Measurements from ENCODE around the gene GIMAP4. TPM values are rescaled to one million over a fixed set of nuclear protein-coding genes. Genes with fewer than 3 reads are reported as not detected.
"Not testable (repeated sequence)": the region's sequence is repeated elsewhere in the genome, so short reads cannot be mapped to it uniquely, and the experiment has no call there.

Gene GIMAP4
- total RNA-seq = 83.5 and 97.6 TPM in 2 replicates

DNA sequence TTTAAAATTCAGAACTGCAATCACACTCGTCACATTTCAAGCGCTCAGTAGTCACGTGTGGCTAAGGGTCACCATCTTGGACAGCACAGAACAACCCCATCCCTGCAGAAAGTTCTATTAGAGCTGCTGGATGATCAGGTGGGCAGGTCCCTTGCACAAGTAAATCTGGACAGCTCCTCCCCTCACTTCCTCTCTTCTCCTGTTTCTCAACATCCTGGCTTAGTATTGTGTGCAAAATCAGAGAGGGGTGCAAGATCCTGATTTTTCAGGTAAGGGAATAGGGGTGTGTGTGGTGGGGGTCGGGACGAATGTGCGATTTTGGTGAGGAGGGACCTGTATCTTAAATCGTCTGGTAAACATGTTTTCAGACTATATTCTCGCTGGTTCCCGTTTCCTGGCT is at the start of gene GIMAP4:
TSS of gene GIMAP4 (plus strand) at position 222 of the 400 bp plus-strand sequence. CDS start 2,512 bp downstream, outside the sequence.
- DNase-seq (ENCODE audit: extremely low read depth, low read depth, low spot score) = no peak

GRCh38 chr7:150519310-150519709 is 47.9 kb upstream of the GIMAP4 start:
- DNase-seq (ENCODE audit: extremely low read depth, low read depth, low spot score) = no peak

DNA sequence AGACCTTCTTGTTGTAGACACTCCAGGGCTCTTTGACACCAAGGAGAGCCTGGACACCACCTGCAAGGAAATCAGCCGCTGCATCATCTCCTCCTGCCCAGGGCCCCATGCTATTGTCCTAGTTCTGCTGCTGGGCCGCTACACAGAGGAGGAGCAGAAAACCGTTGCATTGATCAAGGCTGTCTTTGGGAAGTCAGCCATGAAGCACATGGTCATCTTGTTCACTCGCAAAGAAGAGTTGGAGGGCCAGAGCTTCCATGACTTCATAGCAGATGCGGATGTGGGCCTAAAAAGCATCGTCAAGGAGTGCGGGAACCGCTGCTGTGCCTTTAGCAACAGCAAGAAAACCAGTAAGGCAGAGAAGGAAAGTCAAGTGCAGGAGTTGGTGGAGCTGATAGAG is 47.0 kb upstream of the GIMAP4 start:
- no peak for DNase-seq (ENCODE audit: extremely low read depth, low read depth, low spot score)

GRCh38 chr7:150522931-150523330 is 44.3 kb upstream of the GIMAP4 start:
- not testable (repeated sequence) for DNase-seq (ENCODE audit: extremely low read depth, low read depth, low spot score)

DNA sequence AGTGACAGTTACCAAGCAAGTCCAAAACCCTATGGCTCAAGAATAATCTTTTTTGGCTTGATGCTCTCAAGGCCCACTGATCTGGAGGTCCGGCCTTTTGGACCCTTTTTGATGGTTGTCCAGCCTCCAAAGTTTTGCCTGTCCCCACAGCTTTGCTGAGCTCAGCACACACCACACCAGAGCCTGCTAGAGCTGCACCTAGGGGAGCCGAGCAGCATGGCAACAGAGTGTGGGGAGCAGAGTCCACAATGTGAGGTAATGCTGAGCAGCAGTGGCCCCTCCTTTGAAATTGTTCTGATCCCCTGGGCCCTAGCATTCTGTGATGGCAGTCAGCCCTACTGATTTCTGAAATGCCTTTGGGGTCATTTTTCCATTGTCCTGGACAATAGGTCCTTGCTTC is 43.2 kb upstream of the GIMAP4 start:
- DNase-seq (ENCODE audit: extremely low read depth, low read depth, low spot score) = no peak

GRCh38 chr7:150531704-150532103 is 35.5 kb upstream of the GIMAP4 start:
- no peak for DNase-seq (ENCODE audit: extremely low read depth, low read depth, low spot score)

- DNase-seq (ENCODE audit: extremely low read depth, low read depth, low spot score) = no peak
Measured at GRCh38 chr7:150538259-150538658, 28.9 kb upstream of the GIMAP4 start.

GRCh38 chr7:150553163-150553562 is 14.0 kb upstream of the GIMAP4 start:
- no peak for DNase-seq (ENCODE audit: extremely low read depth, low read depth, low spot score)

DNA sequence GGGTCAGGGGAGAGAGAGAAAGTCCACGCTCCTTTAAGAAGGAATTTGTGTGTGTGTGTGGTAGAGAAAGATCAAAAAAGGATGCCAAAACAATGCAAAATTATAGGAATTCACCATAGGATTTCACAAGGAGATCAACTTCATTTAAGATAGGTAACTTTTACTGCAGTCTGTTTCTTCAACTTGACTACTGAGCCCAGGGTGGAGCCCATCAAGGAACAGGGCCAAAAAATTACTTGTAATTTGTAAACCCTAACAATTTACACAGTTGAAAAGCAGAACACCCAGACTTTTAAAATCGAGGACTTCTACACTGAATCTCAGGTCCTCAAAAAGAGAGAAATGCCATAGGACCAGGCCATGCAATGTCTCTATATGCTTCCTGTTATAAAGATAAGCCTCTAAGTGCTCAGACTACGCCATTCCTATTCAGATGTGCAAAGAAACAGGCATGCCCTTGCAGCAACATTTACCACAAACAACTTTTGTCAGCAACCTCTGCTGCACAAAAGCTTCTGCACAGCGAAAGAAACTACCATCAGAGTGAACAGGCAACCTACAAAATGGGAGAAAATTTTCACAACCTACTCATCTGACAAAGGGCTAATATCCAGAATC is 10.6 kb upstream of the GIMAP4 start:
- DNase-seq (ENCODE audit: extremely low read depth, low read depth, low spot score) = no peak

- DNase-seq (ENCODE audit: extremely low read depth, low read depth, low spot score) = no peak
Measured at GRCh38 chr7:150560486-150560885, 6.7 kb upstream of the GIMAP4 start.

DNA sequence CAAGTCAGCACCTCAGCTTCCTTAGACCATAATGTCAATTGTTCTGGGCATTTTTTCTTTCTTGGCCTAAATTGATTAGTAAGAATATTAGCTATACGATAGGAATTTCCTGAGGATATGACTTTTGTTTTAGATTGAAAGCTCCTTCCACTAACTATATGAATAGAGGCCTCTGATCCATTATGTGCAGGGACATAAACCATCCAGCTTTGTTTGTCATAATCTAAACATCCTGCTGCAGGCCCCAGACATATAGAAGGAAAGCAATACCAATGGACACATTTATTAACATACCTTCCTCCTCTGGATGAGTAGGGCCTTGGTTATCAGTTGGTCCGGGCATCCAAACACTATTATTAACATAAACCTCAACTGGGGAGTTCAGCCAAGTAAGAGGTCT is 4.3 kb upstream of the GIMAP4 start:
- DNase-seq (ENCODE audit: extremely low read depth, low read depth, low spot score) = no peak

DNA sequence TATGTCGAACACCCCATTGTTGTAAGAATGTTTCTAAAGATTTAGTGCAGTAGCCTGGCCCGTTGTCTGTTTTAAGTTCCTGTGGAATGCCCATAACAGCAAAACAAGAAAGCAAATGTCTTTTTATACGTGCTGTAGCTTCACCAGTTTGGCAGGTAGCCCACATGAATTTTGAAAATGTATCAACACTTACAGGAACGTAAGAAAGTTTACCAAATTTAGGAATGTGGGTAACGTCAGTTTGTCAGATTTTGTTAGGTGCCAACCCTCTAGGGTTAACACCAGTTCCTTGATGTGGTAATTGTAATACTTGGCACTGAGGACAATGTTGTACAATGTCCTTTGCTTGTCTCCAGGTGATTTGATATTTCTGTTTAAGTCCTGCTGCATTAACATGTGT is 3.2 kb upstream of the GIMAP4 start:
- DNase-seq (ENCODE audit: extremely low read depth, low read depth, low spot score) = no peak

- DNase-seq (ENCODE audit: extremely low read depth, low read depth, low spot score) = no peak
Measured at GRCh38 chr7:150564566-150564965, 2.6 kb upstream of the GIMAP4 start.

DNA sequence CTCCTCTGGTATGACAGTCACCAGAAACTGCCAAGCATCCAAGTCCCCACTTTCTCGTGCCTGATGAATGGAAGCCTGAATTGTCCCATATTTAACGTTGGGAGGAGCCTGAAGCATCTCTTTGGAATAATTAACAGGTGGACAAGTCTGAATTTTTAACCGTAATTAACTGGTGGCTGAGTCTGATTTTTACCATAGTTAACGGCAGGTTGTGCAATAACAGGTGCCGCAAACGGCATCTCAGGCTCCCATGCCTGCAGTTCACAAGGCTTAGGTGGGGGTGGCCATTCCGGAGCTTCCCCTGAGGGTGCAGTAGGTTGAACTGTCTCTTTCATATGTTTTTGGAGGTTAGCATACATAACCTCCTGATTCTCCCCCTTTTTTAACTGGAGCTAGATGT is 2.0 kb upstream of the GIMAP4 start:
- DNase-seq (ENCODE audit: extremely low read depth, low read depth, low spot score) = no peak

GRCh38 chr7:150566123-150566522 is 1.1 kb upstream of the GIMAP4 start:
- DNase-seq (ENCODE audit: extremely low read depth, low read depth, low spot score) = no peak

DNA sequence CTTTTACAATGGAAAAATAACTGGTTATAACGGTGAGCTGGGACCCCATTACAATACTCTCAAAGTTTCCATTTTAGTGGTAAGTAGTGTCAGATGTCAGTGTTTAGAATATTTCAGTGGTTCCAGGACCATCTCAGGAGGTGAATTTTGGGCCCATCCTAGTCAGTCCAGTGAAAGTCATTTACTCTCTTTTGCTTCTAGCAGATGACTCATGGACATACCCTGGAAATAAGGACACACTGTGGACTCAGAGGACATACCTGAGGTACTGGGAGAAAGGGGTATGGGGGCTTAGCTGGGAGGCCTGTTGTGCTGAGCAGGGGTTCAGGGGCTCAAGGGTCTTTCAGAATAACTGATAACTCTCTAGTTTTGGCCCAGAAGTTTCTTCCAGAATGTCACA is 618 bp upstream of the GIMAP4 start:
- DNase-seq (ENCODE audit: extremely low read depth, low read depth, low spot score) = no peak

- no peak for DNase-seq (ENCODE audit: extremely low read depth, low read depth, low spot score)
Measured at GRCh38 chr7:150567871-150568301, 696 bp downstream of the GIMAP4 start.

DNA sequence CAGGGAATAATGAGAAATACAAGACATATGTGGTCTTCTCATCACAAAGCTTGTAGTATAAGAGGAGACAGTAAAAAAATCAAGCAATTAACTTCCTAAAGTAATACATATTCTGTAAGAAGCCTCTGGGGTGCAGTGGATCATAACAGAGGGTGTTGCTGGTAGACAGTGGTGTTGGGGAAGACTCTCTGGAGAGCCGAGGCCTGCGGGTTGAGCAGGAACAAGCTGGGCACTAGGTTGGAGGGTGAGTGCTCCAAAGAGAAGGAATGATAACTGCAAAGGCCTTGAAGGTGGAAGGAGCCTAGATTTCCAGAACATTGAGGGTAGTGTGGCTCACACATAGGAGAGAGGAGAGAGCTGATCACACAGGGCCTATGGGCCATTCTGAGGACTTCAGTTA is 1.5 kb downstream of the GIMAP4 start:
- no peak for DNase-seq (ENCODE audit: extremely low read depth, low read depth, low spot score)

- DNase-seq (ENCODE audit: extremely low read depth, low read depth, low spot score) = no peak
Measured at GRCh38 chr7:150569245-150569955, 2.2 kb downstream of the GIMAP4 start.

DNA sequence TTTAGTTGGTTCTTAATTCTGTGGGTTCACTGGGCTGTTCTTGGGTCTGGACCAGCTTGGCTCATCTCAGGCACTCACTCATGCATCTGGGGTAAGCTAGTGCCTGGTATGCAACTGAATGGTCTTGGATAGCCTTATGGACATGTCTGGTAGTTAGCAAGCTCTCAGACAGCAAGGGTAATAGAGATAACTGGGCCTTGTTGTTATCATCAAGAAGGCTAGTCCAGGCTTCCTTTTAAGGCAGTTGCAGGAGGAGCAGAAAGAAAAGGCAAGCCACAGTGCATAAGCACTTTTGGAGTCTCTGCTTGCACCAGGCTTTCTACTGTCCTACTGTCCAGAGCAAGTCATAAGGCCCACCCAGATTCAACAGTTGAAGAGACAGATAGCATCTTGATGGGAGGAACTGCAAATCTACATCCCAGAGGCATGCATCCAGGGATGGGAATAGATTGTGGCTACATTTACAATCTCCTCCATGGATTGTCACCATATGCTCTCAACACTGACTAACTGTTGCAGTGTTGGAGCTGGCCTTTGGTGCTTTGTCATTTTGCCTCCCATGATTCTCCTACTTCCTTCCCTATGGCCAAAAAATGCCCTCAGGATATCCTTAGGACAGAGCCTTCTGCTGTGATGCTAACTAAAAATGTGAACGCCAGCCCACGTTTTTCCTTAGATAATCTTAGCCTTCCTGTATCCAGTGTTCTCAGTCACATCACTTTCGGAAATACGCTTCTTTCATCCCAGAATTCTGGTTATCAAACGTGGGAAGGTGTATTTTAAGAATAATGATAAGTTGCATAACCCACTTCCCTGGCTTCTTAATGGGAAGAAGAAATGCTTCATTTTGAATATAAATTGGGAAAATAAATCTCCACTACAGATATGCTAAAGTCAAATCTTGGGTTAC is 3.6 kb downstream of the GIMAP4 start:
- DNase-seq (ENCODE audit: extremely low read depth, low read depth, low spot score) = no peak

DNA sequence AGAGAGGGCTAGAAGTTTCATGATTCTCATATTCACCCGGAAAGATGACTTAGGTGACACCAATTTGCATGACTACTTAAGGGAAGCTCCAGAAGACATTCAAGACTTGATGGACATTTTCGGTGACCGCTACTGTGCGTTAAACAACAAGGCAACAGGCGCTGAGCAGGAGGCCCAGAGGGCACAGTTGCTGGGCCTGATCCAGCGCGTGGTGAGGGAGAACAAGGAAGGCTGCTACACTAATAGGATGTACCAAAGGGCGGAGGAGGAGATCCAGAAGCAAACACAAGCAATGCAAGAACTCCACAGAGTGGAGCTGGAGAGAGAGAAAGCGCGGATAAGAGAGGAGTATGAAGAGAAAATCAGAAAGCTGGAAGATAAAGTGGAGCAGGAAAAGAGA is 5.3 kb downstream of the GIMAP4 start:
- no peak for DNase-seq (ENCODE audit: extremely low read depth, low read depth, low spot score)

Measured in glomerular endothelial cell (primary cell).